Measurements from ENCODE around the gene FEZ2. TPM values are rescaled to one million over a fixed set of nuclear protein-coding genes. Genes with fewer than 3 reads are reported as not detected.

Gene FEZ2
- total and polyA plus RNA-seq, 2 of the 8 experiments (the other 6 are each of a cell fraction or from before 2014, with no cell fraction given): 7.5 to 16.4 TPM

DNA sequence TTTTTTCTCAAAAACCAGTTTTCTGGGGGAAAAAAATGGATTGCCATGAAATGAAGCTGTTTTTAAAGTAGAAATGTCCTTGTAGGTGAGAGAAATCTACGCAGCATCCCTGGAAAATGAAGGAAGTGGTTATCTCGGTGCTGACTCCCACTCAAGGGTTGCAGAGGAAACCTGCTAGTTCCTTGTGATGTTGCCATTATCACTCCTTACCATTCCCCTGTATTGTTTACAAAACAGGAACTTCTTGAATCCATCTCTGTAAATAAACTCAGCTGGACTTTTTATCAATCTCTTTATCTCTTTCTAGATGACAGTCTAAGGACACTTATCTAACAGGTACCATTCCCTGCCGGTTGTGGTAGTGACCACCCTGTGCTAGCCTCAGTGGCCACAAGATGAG is 61.2 kb downstream of the FEZ2 start (continued):
- TF ChIP-seq KDM4A (IDR thresholded peaks at IDR 0.05; ENCODE audit: low read depth, low read length, severe bottlenecking): no peak
